K562 (cell line): ENCODE data around the gene MYCBP2. TPM values are rescaled to one million over a fixed set of nuclear protein-coding genes. Genes with fewer than 3 reads are reported as not detected.
A peak's percentile ranks its signal among the peaks of the same experiment; 100 is the strongest.

ENCODE experiments used
- CC2D1A ChIP-seq: fragments of 450-650 bp; IDR thresholded peaks from 2 replicates; pipeline ENCODE4 v1.6.1; 2017; ENCODE audit warnings: mild to moderate bottlenecking
- CHD1 ChIP-seq: fragments of 200-600 bp; sonication (generic); IDR thresholded peaks from one replicate; pipeline ENCODE4 v1.6.1; 2012; ENCODE audit warnings: mild to moderate bottlenecking, moderate library complexity, low read length, inconsistent platforms
- CHD2 ChIP-seq: IDR thresholded peaks from 2 replicates; pipeline ENCODE4 v1.6.1; 2011; ENCODE audit warnings: low read depth, low read length
- CREB1 ChIP-seq, 2 experiments: sonication (generic) in 1 of 2; formaldehyde crosslinking in 1 of 2; IDR thresholded peaks; 2 replicates each; pipeline versions ENCODE4 v1.6.1 to v1.8.0; 2012 to 2022; ENCODE audit warnings: inconsistent platforms in 1 of 2, mild to moderate bottlenecking in 1 of 2, missing genetic modification reagents in 1 of 2, moderate library complexity in 1 of 2
- EP300 ChIP-seq: IDR thresholded peaks from 2 replicates; pipeline ENCODE4 v1.6.1; 2012; ENCODE audit warnings: low read length, improper control_type of control experiment
- HCFC1 ChIP-seq: IDR thresholded peaks from 2 replicates; pipeline ENCODE4 v1.6.1; 2012; ENCODE audit warnings: low read depth, low read length, improper control_type of control experiment
- LEF1 ChIP-seq: fragments of 450-650 bp; IDR thresholded peaks from 2 replicates; pipeline ENCODE4 v1.6.1; 2016; ENCODE audit warnings: mild to moderate bottlenecking
- RB1 ChIP-seq: fragments of 450-650 bp; IDR thresholded peaks from 2 replicates; pipeline ENCODE4 v1.6.1; 2017; ENCODE audit warnings: low read depth, mild to moderate bottlenecking
- RBM14 ChIP-seq: fragments of 200-400 bp; formaldehyde crosslinking; IDR thresholded peaks from 2 replicates; pipeline ENCODE4 v1.6.1; 2018; ENCODE audit warnings: low read depth, mild to moderate bottlenecking, low read length, moderate library complexity, borderline replicate concordance; ENCODE audit not compliant: insufficient read depth
- RFX5 ChIP-seq: IDR thresholded peaks from 2 replicates; pipeline ENCODE4 v1.6.1; 2011; ENCODE audit warnings: low read depth, mild to moderate bottlenecking, improper control_type of control experiment, low read length
- SIRT6 ChIP-seq: IDR thresholded peaks from one replicate; pipeline ENCODE4 v1.6.1; 2012; ENCODE audit warnings: low read depth, mild to moderate bottlenecking, control low read depth, inconsistent platforms, low read length, moderate library complexity
- SLC30A9 ChIP-seq: fragments of 250-450 bp; sonication (Bioruptor Pico); IDR thresholded peaks from 2 replicates; pipeline ENCODE4 v1.8.0; 2022; ENCODE audit warnings: mild to moderate bottlenecking, moderate library complexity
- SMARCA5 ChIP-seq: fragments of 450-650 bp; IDR thresholded peaks from 2 replicates; pipeline ENCODE4 v1.6.1; 2016
- ZBED1 ChIP-seq: IDR thresholded peaks from 2 replicates; pipeline ENCODE4 v1.6.1; 2014
- ZNF311 ChIP-seq: fragments of 250-450 bp; sonication (Bioruptor Pico); IDR thresholded peaks from 2 replicates; pipeline ENCODE4 v1.4.0; 2020; ENCODE audit warnings: mild to moderate bottlenecking, moderate library complexity
- ZNF77 ChIP-seq: fragments of 250-450 bp; sonication (Bioruptor Pico); IDR thresholded peaks from 2 replicates; pipeline ENCODE4 v1.5.0; 2020
- ZNF830 ChIP-seq: fragments of 250-450 bp; sonication (Bioruptor Pico); IDR thresholded peaks from 2 replicates; pipeline ENCODE4 v1.5.0; 2021; ENCODE audit warnings: mild to moderate bottlenecking
- polyA plus RNA-seq, 8 experiments: library from polyadenylated mRNA; depleted of rRNA in 4 of 8; stranded (reverse) in 5 of 8; unstranded in 3 of 8; fragments of >200 nt; fragmentation: Nextera tagmentation in 2 of 8; fragmentation: Illumina TruSeq in 1 of 8; extraction: Ambion mirVana in 2 of 8; extraction: Trizol in 1 of 8; gene quantifications; 2 replicates each; pipeline versions ENCODE4 v1.2.1 to v1.2.3, GENCODE V29; 2011 to 2014; ENCODE audit warnings: inconsistent platforms in 1 of 8, missing spikeins in 1 of 8
- total RNA-seq, 7 experiments: library from RNA; depleted of rRNA in 6 of 7; stranded (reverse); fragments of >200 nt in 6 of 7; fragmentation: Illumina TruSeq in 2 of 7; extraction: Trizol in 2 of 7; gene quantifications; 2 replicates each; pipeline versions ENCODE4 v1.2.1 to v1.2.3, GENCODE V29; 2011 to 2021; ENCODE audit warnings: low replicate concordance in 1 of 7
- TF ChIP-seq, protein P1 (sequence below), 2 experiments: fragments of 450-650 bp; formaldehyde crosslinking in 1 of 2; IDR thresholded peaks; 2 replicates each; pipeline versions ENCODE4 v1.4.0 to v1.6.1; 2014 to 2020; ENCODE audit warnings: mild to moderate bottlenecking in 2 of 2, borderline replicate concordance in 1 of 2, low read depth in 1 of 2
- TF ChIP-seq, protein P2 (sequence below), 3 experiments: IDR thresholded peaks in 2 of 3; conservative IDR thresholded peaks in 1 of 3; 2 replicates each; pipeline ENCODE4 v1.5.1; 2011 to 2012; ENCODE audit warnings: low read length in 3 of 3, mild to moderate bottlenecking in 3 of 3, control low read depth in 2 of 3, improper control_type of control experiment in 1 of 3, inconsistent platforms in 1 of 3, low read depth in 1 of 3, mixed read lengths in 1 of 3, moderate library complexity in 1 of 3; ENCODE audit not compliant: insufficient read depth in 2 of 3
- TF ChIP-seq, protein P3 (sequence below): fragments of 250-450 bp; sonication (Bioruptor Pico); IDR thresholded peaks from 2 replicates; pipeline ENCODE4 v1.6.1; 2021; ENCODE audit warnings: mild to moderate bottlenecking

MYCBP2 gene
- total and polyA plus RNA-seq, 9 of the 15 experiments (the other 6 are each of a cell fraction or from before 2014, with no cell fraction given): 13.2 to 47.2 (median 28.9) TPM

DNA sequence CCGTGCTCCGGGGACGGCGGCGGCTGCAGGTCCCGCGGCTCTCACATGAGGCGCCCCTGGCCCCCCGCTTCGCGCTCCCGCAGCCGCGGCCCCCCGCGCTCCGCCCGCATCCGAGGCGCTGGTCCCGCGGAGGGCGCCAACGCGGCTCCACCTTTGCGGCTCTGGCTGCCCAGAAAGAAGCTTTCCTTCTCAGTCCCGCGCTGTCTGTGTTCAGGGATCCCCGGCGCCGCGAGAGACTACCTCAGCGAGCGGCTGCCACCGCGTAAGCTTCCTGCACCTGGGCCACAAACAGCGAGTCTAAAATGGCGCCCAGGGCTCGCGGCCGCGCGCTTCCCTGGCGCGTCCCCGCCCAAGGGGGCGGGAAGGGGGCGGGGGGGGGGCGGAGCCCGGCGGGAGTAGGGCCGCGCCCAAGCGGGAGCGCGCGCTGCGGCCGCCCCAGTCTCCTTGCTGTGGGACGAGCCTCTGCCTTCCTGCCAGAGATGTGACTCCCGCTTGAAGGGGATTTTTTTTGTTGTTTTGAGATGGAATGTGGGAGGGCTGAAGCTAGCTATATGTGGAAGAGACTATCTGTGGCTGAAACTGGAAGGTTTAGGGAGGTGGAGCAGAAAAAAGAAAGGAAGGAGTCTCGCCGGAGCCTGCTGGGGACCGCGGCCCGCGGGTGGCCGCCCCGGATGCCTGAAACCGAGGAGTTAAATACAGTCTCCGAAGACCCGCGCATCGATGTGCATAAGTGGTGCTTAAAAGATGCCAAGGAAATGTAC, 299.9 kb downstream of the MYCBP2 start, which contains the start of gene FBXL3 (continued):
- TF ChIP-seq, protein P1, sequence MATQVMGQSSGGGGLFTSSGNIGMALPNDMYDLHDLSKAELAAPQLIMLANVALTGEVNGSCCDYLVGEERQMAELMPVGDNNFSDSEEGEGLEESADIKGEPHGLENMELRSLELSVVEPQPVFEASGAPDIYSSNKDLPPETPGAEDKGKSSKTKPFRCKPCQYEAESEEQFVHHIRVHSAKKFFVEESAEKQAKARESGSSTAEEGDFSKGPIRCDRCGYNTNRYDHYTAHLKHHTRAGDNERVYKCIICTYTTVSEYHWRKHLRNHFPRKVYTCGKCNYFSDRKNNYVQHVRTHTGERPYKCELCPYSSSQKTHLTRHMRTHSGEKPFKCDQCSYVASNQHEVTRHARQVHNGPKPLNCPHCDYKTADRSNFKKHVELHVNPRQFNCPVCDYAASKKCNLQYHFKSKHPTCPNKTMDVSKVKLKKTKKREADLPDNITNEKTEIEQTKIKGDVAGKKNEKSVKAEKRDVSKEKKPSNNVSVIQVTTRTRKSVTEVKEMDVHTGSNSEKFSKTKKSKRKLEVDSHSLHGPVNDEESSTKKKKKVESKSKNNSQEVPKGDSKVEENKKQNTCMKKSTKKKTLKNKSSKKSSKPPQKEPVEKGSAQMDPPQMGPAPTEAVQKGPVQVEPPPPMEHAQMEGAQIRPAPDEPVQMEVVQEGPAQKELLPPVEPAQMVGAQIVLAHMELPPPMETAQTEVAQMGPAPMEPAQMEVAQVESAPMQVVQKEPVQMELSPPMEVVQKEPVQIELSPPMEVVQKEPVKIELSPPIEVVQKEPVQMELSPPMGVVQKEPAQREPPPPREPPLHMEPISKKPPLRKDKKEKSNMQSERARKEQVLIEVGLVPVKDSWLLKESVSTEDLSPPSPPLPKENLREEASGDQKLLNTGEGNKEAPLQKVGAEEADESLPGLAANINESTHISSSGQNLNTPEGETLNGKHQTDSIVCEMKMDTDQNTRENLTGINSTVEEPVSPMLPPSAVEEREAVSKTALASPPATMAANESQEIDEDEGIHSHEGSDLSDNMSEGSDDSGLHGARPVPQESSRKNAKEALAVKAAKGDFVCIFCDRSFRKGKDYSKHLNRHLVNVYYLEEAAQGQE (IDR thresholded peaks at IDR 0.05; ENCODE audit: borderline replicate concordance): no peak
- TF ChIP-seq, protein P1 (CRISPR knock-in tag; IDR thresholded peaks at IDR 0.05; ENCODE audit: low read depth): no peak
- TF ChIP-seq CHD2: no peak
- no peak for TF ChIP-seq EP300
- TF ChIP-seq HCFC1: no peak
- no peak for TF ChIP-seq ZNF311 (CRISPR knock-in tag)
- no peak for TF ChIP-seq LEF1
- TF ChIP-seq ZNF77: no peak
- no peak for TF ChIP-seq CREB1 (IDR thresholded peaks at IDR 0.05)
- no peak for TF ChIP-seq CREB1 (CRISPR knock-in tag; IDR thresholded peaks at IDR 0.05)
- no peak for TF ChIP-seq RBM14
- TF ChIP-seq, protein P2, sequence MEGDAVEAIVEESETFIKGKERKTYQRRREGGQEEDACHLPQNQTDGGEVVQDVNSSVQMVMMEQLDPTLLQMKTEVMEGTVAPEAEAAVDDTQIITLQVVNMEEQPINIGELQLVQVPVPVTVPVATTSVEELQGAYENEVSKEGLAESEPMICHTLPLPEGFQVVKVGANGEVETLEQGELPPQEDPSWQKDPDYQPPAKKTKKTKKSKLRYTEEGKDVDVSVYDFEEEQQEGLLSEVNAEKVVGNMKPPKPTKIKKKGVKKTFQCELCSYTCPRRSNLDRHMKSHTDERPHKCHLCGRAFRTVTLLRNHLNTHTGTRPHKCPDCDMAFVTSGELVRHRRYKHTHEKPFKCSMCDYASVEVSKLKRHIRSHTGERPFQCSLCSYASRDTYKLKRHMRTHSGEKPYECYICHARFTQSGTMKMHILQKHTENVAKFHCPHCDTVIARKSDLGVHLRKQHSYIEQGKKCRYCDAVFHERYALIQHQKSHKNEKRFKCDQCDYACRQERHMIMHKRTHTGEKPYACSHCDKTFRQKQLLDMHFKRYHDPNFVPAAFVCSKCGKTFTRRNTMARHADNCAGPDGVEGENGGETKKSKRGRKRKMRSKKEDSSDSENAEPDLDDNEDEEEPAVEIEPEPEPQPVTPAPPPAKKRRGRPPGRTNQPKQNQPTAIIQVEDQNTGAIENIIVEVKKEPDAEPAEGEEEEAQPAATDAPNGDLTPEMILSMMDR (IDR thresholded peaks at IDR 0.05 in 2 of 3, conservative IDR thresholded peaks at IDR 0.05 in 1 of 3; ENCODE audit: insufficient read depth in 2 of 3, low read depth in 1 of 3, low read length in 3 of 3): no peak
- TF ChIP-seq, protein P3, sequence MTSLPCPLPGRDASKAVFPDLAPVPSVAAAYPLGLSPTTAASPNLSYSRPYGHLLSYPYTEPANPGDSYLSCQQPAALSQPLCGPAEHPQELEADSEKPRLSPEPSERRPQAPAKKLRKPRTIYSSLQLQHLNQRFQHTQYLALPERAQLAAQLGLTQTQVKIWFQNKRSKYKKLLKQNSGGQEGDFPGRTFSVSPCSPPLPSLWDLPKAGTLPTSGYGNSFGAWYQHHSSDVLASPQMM: no peak
- no peak for TF ChIP-seq SLC30A9
- TF ChIP-seq RFX5: no peak
- no peak for TF ChIP-seq SIRT6
- TF ChIP-seq ZNF830: no peak
- TF ChIP-seq CHD1: no peak
- TF ChIP-seq RB1: peak; percentile 52
- TF ChIP-seq ZBED1: no peak
- no peak for TF ChIP-seq SMARCA5
- TF ChIP-seq CC2D1A: no peak
